SK-N-SH treated with all-trans-retinoic acid at 6 μM for 48 hours (cell line): ENCODE data around the gene PBX2.

Experiments used
- ATAC-seq: fragments of 200-7000 bp; cut with Tn5 transposase; 3 replicates; pipeline ENCODE4 v1.9.1; 2020; ENCODE audit warnings: mild to moderate bottlenecking, moderate library complexity
- ARNTL ChIP-seq: fragments of 450-650 bp; formaldehyde crosslinking; IDR thresholded peaks from 2 replicates; pipeline ENCODE4 v1.5.0; 2020; ENCODE audit warnings: low read depth, mild to moderate bottlenecking, moderate library complexity, borderline replicate concordance
- BACH2 ChIP-seq: fragments of 250-450 bp; sonication (Bioruptor Pico); IDR thresholded peaks from 2 replicates; pipeline ENCODE4 v1.9.0; 2021; ENCODE audit warnings: mild to moderate bottlenecking, borderline replicate concordance
- CREB5 ChIP-seq: fragments of 250-450 bp; sonication (Bioruptor Pico); IDR thresholded peaks from 2 replicates; pipeline ENCODE4 v1.5.1; 2020; ENCODE audit warnings: low read depth, mild to moderate bottlenecking, moderate library complexity
- CSDC2 ChIP-seq: fragments of 250-450 bp; sonication (Bioruptor Pico); IDR thresholded peaks from 2 replicates; pipeline ENCODE4 v1.5.0; 2020; ENCODE audit warnings: mild to moderate bottlenecking, moderate library complexity
- CSRNP3 ChIP-seq: fragments of 250-450 bp; sonication (Bioruptor Pico); IDR thresholded peaks from 2 replicates; pipeline ENCODE4 v1.5.1; 2021; ENCODE audit warnings: mild to moderate bottlenecking, moderate library complexity
- ESRRG ChIP-seq: fragments of 250-450 bp; sonication (Bioruptor Pico); IDR thresholded peaks from 2 replicates; pipeline ENCODE4 v1.6.1; 2021; ENCODE audit warnings: mild to moderate bottlenecking
- GLIS3 ChIP-seq: fragments of 250-450 bp; sonication (Bioruptor Pico); IDR thresholded peaks from 2 replicates; pipeline ENCODE4 v1.5.0; 2020; ENCODE audit warnings: mild to moderate bottlenecking, moderate library complexity
- ISL1 ChIP-seq: fragments of 250-450 bp; sonication (Bioruptor Pico); IDR thresholded peaks from 2 replicates; pipeline ENCODE4 v2.1.2; 2022; ENCODE audit warnings: mild to moderate bottlenecking, moderate library complexity
- OSR1 ChIP-seq: fragments of 250-450 bp; sonication (Bioruptor Pico); IDR thresholded peaks from 2 replicates; pipeline ENCODE4 v1.8.0; 2022; ENCODE audit warnings: moderate library complexity, mild to moderate bottlenecking, inconsistent platforms
- POU6F1 ChIP-seq: fragments of 250-450 bp; sonication (Bioruptor Pico); IDR thresholded peaks from 2 replicates; pipeline ENCODE4 v1.8.0; 2021; ENCODE audit warnings: low read depth, mild to moderate bottlenecking, moderate library complexity, borderline replicate concordance
- RARB ChIP-seq: fragments of 250-450 bp; sonication (Bioruptor Pico); IDR thresholded peaks from 2 replicates; pipeline ENCODE4 v1.8.0; 2021; ENCODE audit warnings: mild to moderate bottlenecking, moderate library complexity
- SNAI2 ChIP-seq: fragments of 250-450 bp; sonication (Bioruptor Pico); IDR thresholded peaks from 2 replicates; pipeline ENCODE4 v1.5.0; 2020; ENCODE audit warnings: mild to moderate bottlenecking, moderate library complexity
- TOX ChIP-seq: fragments of 250-450 bp; sonication (Bioruptor Pico); IDR thresholded peaks from 2 replicates; pipeline ENCODE4 v1.8.0; 2021; ENCODE audit warnings: mild to moderate bottlenecking, moderate library complexity, borderline replicate concordance
- TSHZ2 ChIP-seq: fragments of 250-450 bp; sonication (Bioruptor Pico); IDR thresholded peaks from 2 replicates; pipeline ENCODE4 v1.5.0; 2020; ENCODE audit warnings: mild to moderate bottlenecking, moderate library complexity
- ZC3H10 ChIP-seq: fragments of 250-450 bp; sonication (Bioruptor Pico); IDR thresholded peaks from 2 replicates; pipeline ENCODE4 v1.5.1; 2021; ENCODE audit warnings: mild to moderate bottlenecking, moderate library complexity
- ZFP3 ChIP-seq: fragments of 250-450 bp; sonication (Bioruptor Pico); IDR thresholded peaks from 2 replicates; pipeline ENCODE4 v1.5.0; 2020; ENCODE audit warnings: mild to moderate bottlenecking, moderate library complexity
- ZFP30 ChIP-seq: fragments of 450-650 bp; formaldehyde crosslinking; IDR thresholded peaks from 2 replicates; pipeline ENCODE4 v1.5.0; 2022; ENCODE audit warnings: mild to moderate bottlenecking, moderate library complexity
- ZNF565 ChIP-seq: fragments of 450-650 bp; formaldehyde crosslinking; conservative IDR thresholded peaks from 2 replicates; pipeline ENCODE4 v1.5.0; 2020; ENCODE audit warnings: low read depth, mild to moderate bottlenecking, moderate library complexity
- ZNF70 ChIP-seq: fragments of 450-650 bp; formaldehyde crosslinking; IDR thresholded peaks from 2 replicates; pipeline ENCODE4 v1.5.0; 2020; ENCODE audit warnings: mild to moderate bottlenecking, moderate library complexity
- ZNF8 ChIP-seq: fragments of 450-650 bp; formaldehyde crosslinking; IDR thresholded peaks from 2 replicates; pipeline ENCODE4 v1.5.0; 2020; ENCODE audit warnings: mild to moderate bottlenecking, moderate library complexity

The PBX2 gene

GRCh38 chr6:32148289-32149091, 41.5 kb downstream of the PBX2 start (continued):
- no peak for TF ChIP-seq CSRNP3 (CRISPR knock-in tag)
- TF ChIP-seq TOX (CRISPR knock-in tag), result no peak
- TF ChIP-seq ZC3H10 (CRISPR knock-in tag), result no peak

GRCh38 chr6:32147401-32148132, 42.4 kb downstream of the PBX2 start:
- TF ChIP-seq ZNF565 (no peak), POU6F1 (no peak)
- ATAC-seq, result no peak

GRCh38 chr6:32146687-32147086, 43.3 kb downstream of the PBX2 start:
- ATAC-seq, result no peak
- TF ChIP-seq CSRNP3 (CRISPR knock-in tag) (no peak), ARNTL (CRISPR knock-in tag) (no peak), SNAI2 (no peak), ZFP30 (CRISPR knock-in tag) (no peak), CREB5 (CRISPR knock-in tag) (no peak), ZC3H10 (CRISPR knock-in tag) (no peak), BACH2 (CRISPR knock-in tag) (no peak), ZNF8 (CRISPR knock-in tag) (no peak), ZNF70 (CRISPR knock-in tag) (no peak), RARB (CRISPR knock-in tag) (no peak), GLIS3 (CRISPR knock-in tag) (no peak), ESRRG (no peak), CSDC2 (CRISPR knock-in tag) (no peak), OSR1 (CRISPR knock-in tag) (no peak), POU6F1 (no peak)
- TF ChIP-seq, all 23 proteins: peak for 0

GRCh38 chr6:32146287-32146686, 43.7 kb downstream of the PBX2 start:
- ATAC-seq, result no peak
- TF ChIP-seq ESRRG (no peak), OSR1 (CRISPR knock-in tag) (no peak), TSHZ2 (CRISPR knock-in tag) (no peak), ISL1 (CRISPR knock-in tag) (no peak), RARB (CRISPR knock-in tag) (no peak), ZC3H10 (CRISPR knock-in tag) (no peak), ZFP30 (CRISPR knock-in tag) (no peak), ZFP3 (CRISPR knock-in tag) (no peak), ZNF70 (CRISPR knock-in tag) (no peak), SNAI2 (no peak), CSRNP3 (CRISPR knock-in tag) (no peak), GLIS3 (CRISPR knock-in tag) (no peak), CSDC2 (CRISPR knock-in tag) (no peak), ARNTL (CRISPR knock-in tag) (no peak)
